Myometrial cell (primary cell): ENCODE measurements around the gene ZNF821. TPM values are rescaled to one million over a fixed set of nuclear protein-coding genes. Genes with fewer than 3 reads are reported as not detected.

Experiments
- total RNA-seq: library from RNA; depleted of rRNA; stranded (reverse); fragments of >200 nt; gene quantifications from 2 replicates; pipeline ENCODE4 v1.2.3, GENCODE V29; 2015

The ZNF821 gene, protein sequence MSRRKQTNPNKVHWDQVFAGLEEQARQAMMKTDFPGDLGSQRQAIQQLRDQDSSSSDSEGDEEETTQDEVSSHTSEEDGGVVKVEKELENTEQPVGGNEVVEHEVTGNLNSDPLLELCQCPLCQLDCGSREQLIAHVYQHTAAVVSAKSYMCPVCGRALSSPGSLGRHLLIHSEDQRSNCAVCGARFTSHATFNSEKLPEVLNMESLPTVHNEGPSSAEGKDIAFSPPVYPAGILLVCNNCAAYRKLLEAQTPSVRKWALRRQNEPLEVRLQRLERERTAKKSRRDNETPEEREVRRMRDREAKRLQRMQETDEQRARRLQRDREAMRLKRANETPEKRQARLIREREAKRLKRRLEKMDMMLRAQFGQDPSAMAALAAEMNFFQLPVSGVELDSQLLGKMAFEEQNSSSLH
- total RNA-seq = 3.7 and 5.8 TPM in 2 replicates

DNA sequence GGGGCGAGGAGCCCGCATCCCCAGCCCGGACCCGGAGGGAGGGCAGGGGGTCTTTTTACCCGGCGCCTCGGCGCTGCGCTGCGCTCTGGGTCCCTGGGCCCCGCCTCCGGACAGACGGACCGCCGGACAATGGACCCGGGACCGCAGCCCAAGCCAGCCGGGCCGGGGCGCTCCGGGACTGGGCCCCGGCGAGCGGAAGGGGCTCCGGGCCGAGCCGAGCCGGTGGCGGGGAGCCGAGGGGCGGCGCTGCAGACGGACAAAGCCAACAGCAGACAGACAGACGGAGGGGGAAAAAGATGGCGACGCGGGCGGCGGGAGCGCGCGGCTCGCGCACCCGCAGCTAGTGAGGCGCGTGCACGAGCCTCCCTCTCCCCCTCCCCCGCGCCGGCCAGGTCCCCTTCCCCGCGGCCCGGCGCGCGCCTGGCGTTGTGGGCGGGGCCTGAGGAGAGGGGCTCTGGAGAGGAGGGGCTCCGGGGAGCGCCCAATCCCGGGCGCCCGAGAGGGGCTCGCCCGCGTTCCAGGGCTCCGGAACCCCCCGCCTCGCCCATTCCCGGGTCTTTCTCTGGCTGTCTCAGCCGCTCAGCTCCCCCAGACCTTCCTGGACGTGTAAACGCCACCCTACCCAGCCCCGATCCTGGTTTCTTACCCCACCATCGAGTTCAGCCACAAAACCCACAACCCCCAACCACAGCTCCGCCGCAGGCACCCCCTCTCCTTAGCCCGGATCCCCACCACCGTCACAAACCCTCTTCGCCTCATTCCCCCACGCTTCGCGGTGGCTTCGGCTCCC is at the start of gene ZNF821:
TSS of gene ZNF821 (minus strand) at position 334 of the 790 bp plus-strand sequence. CDS start 4,236 bp downstream, outside the sequence.

DNA sequence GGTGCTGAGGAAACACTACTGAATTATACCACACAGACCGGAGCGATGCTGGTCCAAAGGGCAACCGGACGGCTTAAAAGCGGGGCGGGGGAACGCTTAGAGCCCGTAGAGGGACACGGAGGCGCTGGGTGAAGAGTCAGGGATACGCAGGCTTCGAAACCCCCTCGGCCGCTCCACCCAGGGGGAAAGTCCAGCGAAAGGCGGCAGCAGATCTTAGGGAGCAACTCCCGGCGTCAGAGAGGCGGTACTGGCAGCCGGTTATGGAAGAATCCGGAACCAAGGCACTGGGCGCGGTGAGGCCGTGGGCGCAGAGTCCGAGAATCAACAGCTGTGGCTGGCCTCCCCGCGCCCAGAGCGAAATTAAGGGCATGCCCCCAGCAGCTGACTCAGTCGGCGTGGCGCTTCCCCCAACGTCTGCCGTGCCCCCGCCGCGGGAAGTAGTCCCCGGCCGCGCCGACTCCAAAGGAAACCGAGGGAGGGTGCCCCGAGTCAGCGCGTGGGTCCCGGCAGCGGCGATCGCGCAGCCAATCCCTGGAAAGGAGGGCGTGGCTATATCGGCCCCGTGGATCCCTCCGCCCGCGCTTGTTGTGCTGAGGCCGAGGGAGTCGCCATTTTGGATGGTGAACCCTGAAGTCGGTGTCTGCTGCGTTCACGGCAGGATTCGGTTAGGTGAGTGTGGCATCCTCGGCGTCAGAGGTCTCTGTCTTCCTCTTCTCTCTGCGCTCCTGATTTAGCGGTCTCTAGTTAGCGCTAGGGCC is 11.1 kb upstream of the ZNF821 start, which contains the start of gene IST1:
TSS of gene IST1 (plus strand) at position 611 of the 758 bp plus-strand sequence. CDS start 20,110 bp downstream, outside the sequence.

DNA sequence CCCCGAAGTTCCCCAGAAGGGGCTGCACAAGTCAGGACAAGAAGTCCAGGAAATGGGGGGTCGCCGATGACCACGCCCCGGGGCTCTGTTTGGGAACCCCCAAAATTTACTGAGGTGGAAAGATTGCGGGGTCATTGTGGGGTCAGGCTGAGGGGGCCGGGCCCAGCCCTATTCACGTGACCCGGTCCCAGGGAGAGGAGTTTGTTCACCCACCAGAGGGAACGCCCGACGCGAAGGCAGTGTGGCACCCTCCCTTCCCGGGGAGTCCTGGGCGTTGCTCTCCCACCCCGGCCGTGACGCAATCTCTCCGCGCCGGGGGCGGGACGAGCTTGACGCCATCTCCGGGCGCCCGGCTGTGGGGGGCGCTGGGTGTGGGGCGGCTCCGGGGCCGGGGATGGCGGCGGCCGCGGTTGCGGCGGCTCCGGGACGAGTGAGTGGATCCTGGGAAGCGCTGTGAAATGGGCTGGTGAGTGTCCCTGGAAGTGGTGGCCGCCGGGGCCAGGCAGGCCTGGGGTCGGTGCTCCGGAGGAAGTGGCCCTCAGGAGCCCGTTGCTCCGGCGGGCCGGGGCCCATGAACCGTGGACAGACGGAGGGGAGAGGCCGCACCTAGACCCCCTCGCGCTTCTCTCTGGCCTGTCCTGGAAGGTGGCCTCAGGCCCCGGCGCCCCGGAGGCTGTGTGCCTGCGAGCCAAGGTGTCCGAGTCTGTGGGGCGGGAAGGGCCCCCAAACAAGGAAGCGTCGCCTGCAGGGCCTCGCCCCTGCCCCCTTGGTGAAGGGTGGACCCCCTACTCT is 38.1 kb downstream of the ZNF821 start, which contains the start of gene ATXN1L:
TSS of gene ATXN1L (plus strand) at position 338 of the 792 bp plus-strand sequence. CDS start 3,765 bp downstream, outside the sequence.

Other genes starting within 250 kb of the ZNF821 start
- 4.0 and 6.0 TPM in 2 replicates for gene PHLPP2, start 159.5 kb downstream of the ZNF821 start, total RNA-seq
- 51.9 and 56.9 TPM in 2 replicates for gene AP1G1, start 75.3 kb downstream of the ZNF821 start, total RNA-seq
- gene ATXN1L, start 38.2 kb downstream of the ZNF821 start, total RNA-seq = 4.9 and 6.2 TPM in 2 replicates
- gene IST1, start 11.3 kb upstream of the ZNF821 start, total RNA-seq = 136 and 140 TPM in 2 replicates
- gene PKD1L3, start 116.2 kb upstream of the ZNF821 start, total RNA-seq = not detected in 2 replicates
- 2.6 and 4.8 TPM in 2 replicates for gene DHODH, start 124.6 kb upstream of the ZNF821 start, total RNA-seq
- gene HP, start 170.3 kb upstream of the ZNF821 start, total RNA-seq = not detected in 2 replicates
- not detected in 2 replicates for gene HPR, start 179.0 kb upstream of the ZNF821 start, total RNA-seq
- gene TXNL4B, start 209.4 kb upstream of the ZNF821 start, total RNA-seq = 7.5 and 9.9 TPM in 2 replicates
- gene DHX38, start 209.7 kb upstream of the ZNF821 start, total RNA-seq = 34.6 and 42.4 TPM in 2 replicates